ENCODE measurements around the gene C2CD2. TPM values are rescaled to one million over a fixed set of nuclear protein-coding genes. Genes with fewer than 3 reads are reported as not detected.

C2CD2 gene
- total RNA-seq, 2 experiments from 2014 or later: 8.2 to 8.8 TPM

GRCh38 chr21:41865002-41865777 is 88.6 kb downstream of the C2CD2 start:
- no peak for TF ChIP-seq CTCF (IDR thresholded peaks at IDR 0.05)
- DNase-seq (no peak), ATAC-seq (ENCODE audit: poor library complexity) (no peak)
- H3K27ac ChIP-seq (ENCODE audit: low read depth in 1 of 2, low read length in 2 of 2): no peak overlapping the region
- POLR2A ChIA-PET: no interaction called here
- H3K9me3 ChIP-seq (ENCODE audit: control insufficient read depth in 1 of 2, insufficient read depth in 1 of 2, low read length in 2 of 2): no peaks in the 10 kb centered on the region
- H3K36me3 ChIP-seq (ENCODE audit: insufficient read depth, low read length): no peaks in the 10 kb centered on the region
- no peaks in the 10 kb centered on the region for H3K27me3 ChIP-seq (ENCODE audit: control insufficient read depth in 1 of 2, insufficient read depth in 2 of 2, low read length in 2 of 2)
- Mint-ChIP-seq H3K27ac (no peak overlapping the region), H3K36me3 (ENCODE audit: low read depth) (peaks cover 6% of the 10 kb centered on the region), H3K4me1 (ENCODE audit: low read depth) (peaks cover 11% of the 10 kb centered on the region), H3K9me3 (no peaks in the 10 kb centered on the region), H3K27me3 (no peaks in the 10 kb centered on the region), H3K4me3 (no peak overlapping the region)
- intact Hi-C loops (cut with DNase I, micrococcal nuclease): no loop called here
- H3K4me1 ChIP-seq (ENCODE audit: insufficient read depth, low read length): peaks cover 7% of the 10 kb centered on the region
- CTCF ChIA-PET: no interaction called here
- H3K4me3 ChIP-seq (ENCODE audit: low read length): no peak overlapping the region

GRCh38 chr21:41864311-41865001 is 89.4 kb downstream of the C2CD2 start:
- Mint-ChIP-seq H3K4me1 (ENCODE audit: low read depth) (peaks cover 11% of the 10 kb centered on the region), H3K4me3 (no peak overlapping the region), H3K36me3 (ENCODE audit: low read depth) (peaks cover 6% of the 10 kb centered on the region), H3K27ac (no peak overlapping the region), H3K9me3 (no peaks in the 10 kb centered on the region), H3K27me3 (no peaks in the 10 kb centered on the region)
- DNase-seq (no peak), ATAC-seq (ENCODE audit: poor library complexity) (no peak)
- Histone ChIP-seq H3K4me1 (ENCODE audit: insufficient read depth, low read length) (peaks cover 7% of the 10 kb centered on the region), H3K36me3 (ENCODE audit: insufficient read depth, low read length) (peaks cover 5% of the 10 kb centered on the region), H3K27ac (ENCODE audit: low read depth in 1 of 2, low read length in 2 of 2) (no peak overlapping the region), H3K4me3 (ENCODE audit: low read length) (no peak overlapping the region), H3K9me3 (ENCODE audit: control insufficient read depth in 1 of 2, insufficient read depth in 1 of 2, low read length in 2 of 2) (no peaks in the 10 kb centered on the region), H3K27me3 (ENCODE audit: control insufficient read depth in 1 of 2, insufficient read depth in 2 of 2, low read length in 2 of 2) (no peaks in the 10 kb centered on the region)
- CTCF ChIA-PET: no interaction called here
- POLR2A ChIA-PET: no interaction called here
- intact Hi-C loops (cut with DNase I, micrococcal nuclease): no loop called here
- no peak for TF ChIP-seq CTCF (IDR thresholded peaks at IDR 0.05)

GRCh38 chr21:41863439-41863740 is 90.4 kb downstream of the C2CD2 start:
- H3K4me3 ChIP-seq (ENCODE audit: low read length): no peak overlapping the region
- no peaks in the 10 kb centered on the region for H3K27me3 ChIP-seq (ENCODE audit: control insufficient read depth in 1 of 2, insufficient read depth in 2 of 2, low read length in 2 of 2)
- Mint-ChIP-seq H3K27me3 (no peaks in the 10 kb centered on the region), H3K4me3 (no peak overlapping the region), H3K9me3 (no peaks in the 10 kb centered on the region), H3K4me1 (ENCODE audit: low read depth) (peaks cover 11% of the 10 kb centered on the region), H3K27ac (no peak overlapping the region), H3K36me3 (ENCODE audit: low read depth) (peaks cover 6% of the 10 kb centered on the region)
- H3K36me3 ChIP-seq (ENCODE audit: insufficient read depth, low read length): peaks cover 13% of the 10 kb centered on the region
- TF ChIP-seq CTCF (IDR thresholded peaks at IDR 0.05): no peak
- no peaks in the 10 kb centered on the region for H3K9me3 ChIP-seq (ENCODE audit: control insufficient read depth in 1 of 2, insufficient read depth in 1 of 2, low read length in 2 of 2)
- no peak for DNase-seq
- POLR2A ChIA-PET: no interaction called here
- intact Hi-C loops (cut with DNase I, micrococcal nuclease): no loop called here
- peaks cover 7% of the 10 kb centered on the region for H3K4me1 ChIP-seq (ENCODE audit: insufficient read depth, low read length)
- H3K27ac ChIP-seq (ENCODE audit: low read depth in 1 of 2, low read length in 2 of 2): no peak overlapping the region
- CTCF ChIA-PET: no interaction called here
- ATAC-seq (ENCODE audit: poor library complexity): no peak
